OCI-LY1 (cell line): ENCODE results near the gene PDZD2.

Experiments
- EZH2 ChIP-seq: fragments of 200-600 bp; sonication (generic), shearing (Covaris generic); IDR thresholded peaks from 2 replicates; pipeline ENCODE4 v1.8.0; 2017; ENCODE audit warnings: borderline replicate concordance, mixed run types, mild to moderate bottlenecking, antibody characterized with exemption, low read length, moderate library complexity, mixed read lengths
- TF ChIP-seq, protein P1 (sequence below): fragments of 200-600 bp; sonication (generic), shearing (Covaris generic); IDR thresholded peaks from 2 replicates; pipeline ENCODE4 v1.5.1; 2017; ENCODE audit warnings: mild to moderate bottlenecking, antibody characterized with exemption, low read length, moderate library complexity, mixed read lengths

DNA sequence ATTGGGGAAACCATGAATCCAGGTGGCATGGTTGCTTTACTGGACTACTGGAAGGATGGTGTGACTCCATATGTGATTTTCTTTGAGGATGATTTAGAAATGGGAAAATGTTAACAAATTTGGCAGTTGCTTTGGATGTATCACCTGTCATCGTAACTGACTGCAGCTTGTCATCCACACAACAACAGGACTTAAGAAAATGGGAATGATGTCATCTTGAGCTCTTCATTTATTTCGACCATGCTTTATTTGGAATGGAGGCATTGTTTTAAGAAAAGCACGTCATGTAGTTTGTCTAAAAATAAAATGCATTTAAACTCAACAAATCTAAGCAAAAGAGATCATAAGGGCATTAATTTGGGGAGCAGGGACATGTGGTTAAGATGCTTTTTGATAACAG, 270.1 kb downstream of the PDZD2 start:
- TF ChIP-seq, protein P1, sequence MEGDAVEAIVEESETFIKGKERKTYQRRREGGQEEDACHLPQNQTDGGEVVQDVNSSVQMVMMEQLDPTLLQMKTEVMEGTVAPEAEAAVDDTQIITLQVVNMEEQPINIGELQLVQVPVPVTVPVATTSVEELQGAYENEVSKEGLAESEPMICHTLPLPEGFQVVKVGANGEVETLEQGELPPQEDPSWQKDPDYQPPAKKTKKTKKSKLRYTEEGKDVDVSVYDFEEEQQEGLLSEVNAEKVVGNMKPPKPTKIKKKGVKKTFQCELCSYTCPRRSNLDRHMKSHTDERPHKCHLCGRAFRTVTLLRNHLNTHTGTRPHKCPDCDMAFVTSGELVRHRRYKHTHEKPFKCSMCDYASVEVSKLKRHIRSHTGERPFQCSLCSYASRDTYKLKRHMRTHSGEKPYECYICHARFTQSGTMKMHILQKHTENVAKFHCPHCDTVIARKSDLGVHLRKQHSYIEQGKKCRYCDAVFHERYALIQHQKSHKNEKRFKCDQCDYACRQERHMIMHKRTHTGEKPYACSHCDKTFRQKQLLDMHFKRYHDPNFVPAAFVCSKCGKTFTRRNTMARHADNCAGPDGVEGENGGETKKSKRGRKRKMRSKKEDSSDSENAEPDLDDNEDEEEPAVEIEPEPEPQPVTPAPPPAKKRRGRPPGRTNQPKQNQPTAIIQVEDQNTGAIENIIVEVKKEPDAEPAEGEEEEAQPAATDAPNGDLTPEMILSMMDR: no peak
- no peak for TF ChIP-seq EZH2
